IMR-90 (cell line): ENCODE results near the gene KLK5. TPM values are rescaled to one million over a fixed set of nuclear protein-coding genes. Genes with fewer than 3 reads are reported as not detected.

ENCODE experiments used
- ATAC-seq: fragments of 200-7000 bp; cut with Tn5 transposase; 2 replicates; pipeline ENCODE4 v1.9.1; 2020; ENCODE audit warnings: low read depth, mild to moderate bottlenecking, moderate library complexity
- BruUV-seq: library from RNA; stranded (reverse); fragments of 400-500 nt; replicated peaks from 2 replicates; lab custom pipeline; 2021; lab: Mats Ljungman, UMichigan
- CTCF ChIA-PET: fragments of 300-600 bp; formaldehyde crosslinking; extraction: SDS; loops from one replicate; lab custom pipeline; 2021; ENCODE audit warnings: antibody characterized with exemption; lab: Yijun Ruan, JAX
- POLR2A ChIA-PET: fragments of 300-600 bp; sonication (Branson Sonifier 250); formaldehyde crosslinking; loops from one replicate; lab custom pipeline; 2022; ENCODE audit warnings: antibody characterized with exemption; ENCODE audit not compliant: unreplicated experiment; lab: Charles Lee
- DNase-seq: peaks from one replicate; pipeline ENCODE4 v3.0.0; 2013
- H2AFZ ChIP-seq: replicated peaks from 2 replicates; pipeline ENCODE3; 2013; ENCODE audit warnings: low read length, mild to moderate bottlenecking; ENCODE audit not compliant: poor library complexity
- H2AK5ac ChIP-seq: 2 replicates; pipeline ENCODE4 v1.6.1; 2013; ENCODE audit warnings: low read depth, low read length, inconsistent platforms
- H2AK9ac ChIP-seq: replicated peaks from 2 replicates; pipeline ENCODE3; 2013; ENCODE audit warnings: mild to moderate bottlenecking, low read depth, low read length, moderate library complexity; ENCODE audit not compliant: poor library complexity
- H2BK120ac ChIP-seq: 2 replicates; pipeline ENCODE4 v1.6.1; 2013; ENCODE audit warnings: low read depth, low read length, inconsistent platforms
- H2BK15ac ChIP-seq: 3 replicates; pipeline ENCODE4 v1.6.1; 2013; ENCODE audit warnings: low read depth, low read length, inconsistent platforms
- H2BK20ac ChIP-seq: 2 replicates; pipeline ENCODE4 v1.6.1; 2013; ENCODE audit warnings: low read depth, mild to moderate bottlenecking, inconsistent platforms, low read length, moderate library complexity
- H2BK5ac ChIP-seq: 2 replicates; pipeline ENCODE4 v1.6.1; 2013; ENCODE audit warnings: mild to moderate bottlenecking, low read depth, low read length, inconsistent platforms; ENCODE audit not compliant: poor library complexity, severe bottlenecking
- H3K14ac ChIP-seq: replicated peaks from 2 replicates; pipeline ENCODE4 v1.6.1; 2013; ENCODE audit warnings: low read depth, low read length, inconsistent platforms
- H3K18ac ChIP-seq: 2 replicates; pipeline ENCODE4 v1.6.1; 2013; ENCODE audit warnings: low read depth, low read length, control low read depth
- H3K23ac ChIP-seq: 2 replicates; pipeline ENCODE4 v1.6.1; 2013; ENCODE audit warnings: low read depth, low read length, inconsistent platforms
- H3K27ac ChIP-seq: 2 replicates; pipeline ENCODE4 v1.5.1; 2013; ENCODE audit warnings: mild to moderate bottlenecking, control low read depth, low read length; ENCODE audit not compliant: insufficient read depth
- H3K27me3 ChIP-seq: 2 replicates; pipeline ENCODE4 v1.6.1; 2013; ENCODE audit warnings: low read length; ENCODE audit not compliant: control insufficient read depth, insufficient read depth
- H3K36me3 ChIP-seq: 2 replicates; pipeline ENCODE4 v1.6.1; 2013; ENCODE audit warnings: low read length, mixed read lengths; ENCODE audit not compliant: control insufficient read depth, insufficient read depth
- H3K4ac ChIP-seq: 2 replicates; pipeline ENCODE4 v1.6.1; 2013; ENCODE audit warnings: low read depth, low read length, inconsistent platforms
- H3K4me1 ChIP-seq: 2 replicates; pipeline ENCODE4 v1.6.1; 2013; ENCODE audit warnings: low read length, mixed read lengths; ENCODE audit not compliant: control insufficient read depth, insufficient read depth
- H3K4me2 ChIP-seq: 2 replicates; pipeline ENCODE4 v1.6.1; 2013; ENCODE audit warnings: low read depth, mild to moderate bottlenecking, control low read depth, low read length, moderate library complexity
- H3K4me3 ChIP-seq: 2 replicates; pipeline ENCODE4 v1.5.1; 2013; ENCODE audit warnings: low read depth, mild to moderate bottlenecking, control low read depth, low read length, moderate library complexity; ENCODE audit not compliant: insufficient read depth
- H3K56ac ChIP-seq: 2 replicates; pipeline ENCODE4 v1.6.1; 2013; ENCODE audit warnings: low read length, inconsistent platforms; ENCODE audit not compliant: insufficient read depth; ENCODE audit errors: extremely low read depth
- H3K79me1 ChIP-seq, 2 experiments: 2 replicates each; pipeline ENCODE4 v1.6.1; 2013; ENCODE audit warnings: low read length in 2 of 2, inconsistent platforms in 1 of 2, low read depth in 1 of 2
- H3K9ac ChIP-seq: 2 replicates; pipeline ENCODE4 v1.6.1; 2013; ENCODE audit warnings: low read depth, low read length, control low read depth
- H3K9me1 ChIP-seq: 2 replicates; pipeline ENCODE4 v1.6.1; 2013; ENCODE audit warnings: low read length, inconsistent platforms; ENCODE audit not compliant: insufficient read depth
- H3K9me3 ChIP-seq: 2 replicates; pipeline ENCODE4 v1.6.1; 2013; ENCODE audit warnings: low read length; ENCODE audit not compliant: control insufficient read depth, insufficient read depth
- H4K20me1 ChIP-seq: 2 replicates; pipeline ENCODE4 v1.6.1; 2013; ENCODE audit warnings: low read length, inconsistent platforms; ENCODE audit not compliant: insufficient read depth
- H4K5ac ChIP-seq: 2 replicates; pipeline ENCODE4 v1.6.1; 2013; ENCODE audit warnings: mild to moderate bottlenecking, low read depth, low read length, control low read depth
- H4K8ac ChIP-seq, 2 experiments: 2 replicates each; pipeline ENCODE4 v1.6.1; 2013; ENCODE audit warnings: low read depth in 2 of 2, low read length in 2 of 2, control low read depth in 1 of 2, inconsistent platforms in 1 of 2
- H4K91ac ChIP-seq: 2 replicates; pipeline ENCODE4 v1.6.1; 2013; ENCODE audit warnings: low read depth, low read length, inconsistent platforms; ENCODE audit not compliant: insufficient read depth
- CEBPB ChIP-seq: IDR thresholded peaks from 2 replicates; pipeline ENCODE4 v1.6.1; 2012; ENCODE audit warnings: low read depth, low read length, improper control_type of control experiment
- CHD1 ChIP-seq: IDR thresholded peaks from 2 replicates; pipeline ENCODE4 v1.6.1; 2012; ENCODE audit warnings: low read depth, low read length, improper control_type of control experiment
- MAFK ChIP-seq: IDR thresholded peaks from 2 replicates; pipeline ENCODE4 v1.6.1; 2012; ENCODE audit warnings: low read depth, low read length, improper control_type of control experiment
- MAZ ChIP-seq: IDR thresholded peaks from 2 replicates; pipeline ENCODE4 v1.6.1; 2012; ENCODE audit warnings: low read depth, mild to moderate bottlenecking, low read length, improper control_type of control experiment, moderate library complexity, borderline replicate concordance
- POLR2A ChIP-seq: IDR thresholded peaks from 2 replicates; pipeline ENCODE4 v1.6.1; 2012; ENCODE audit warnings: mild to moderate bottlenecking, low read depth, low read length
- RAD21 ChIP-seq: IDR thresholded peaks from 2 replicates; pipeline ENCODE4 v1.6.1; 2012; ENCODE audit warnings: low read length, improper control_type of control experiment
- RCOR1 ChIP-seq: IDR thresholded peaks from 2 replicates; pipeline ENCODE4 v1.6.1; 2012; ENCODE audit warnings: mild to moderate bottlenecking, low read length, improper control_type of control experiment; ENCODE audit not compliant: insufficient replicate concordance
- RFX5 ChIP-seq: IDR thresholded peaks from 2 replicates; pipeline ENCODE4 v1.8.0; 2012; ENCODE audit warnings: low read depth, mild to moderate bottlenecking, low read length, moderate library complexity
- SMC3 ChIP-seq: fragments of 150-350 bp; IDR thresholded peaks from 2 replicates; pipeline ENCODE4 v1.6.1; 2016; ENCODE audit warnings: low read depth, mild to moderate bottlenecking, antibody characterized with exemption, low read length, moderate library complexity
- WGBS, 2 experiments: methylation state at CpG; one replicate each; pipeline versions ENCODE4 v1.1.5 to v1.1.7; 2013; ENCODE audit warnings: missing lambda C conversion rate in 2 of 2; ENCODE audit not compliant: insufficient read length in 1 of 2; ENCODE audit errors: extremely low coverage in 2 of 2; 5-methylcytosine and 5-hydroxymethylcytosine counted together
- dilution Hi-C: fragments of 300-500 bp; cut with HindIII; formaldehyde crosslinking; loops from one replicate; pipeline ENCODE4 v1.14.3; 2018; ENCODE audit warnings: low sequenced_read_pairs; ENCODE audit not compliant: unreplicated experiment
- in situ Hi-C: fragments of 300-500 bp; cut with MboI; formaldehyde crosslinking; loops from 3 replicates; pipeline ENCODE4 v1.14.3; 2019; ENCODE audit warnings: low sequenced_read_pairs, inconsistent platforms, mixed read lengths
- intact Hi-C: fragments of 100-400 bp; cut with micrococcal nuclease; formaldehyde crosslinking; loops from 2 replicates; pipeline ENCODE4 v1.10.0; 2022
- polyA plus RNA-seq, 3 experiments: library from polyadenylated mRNA; depleted of rRNA; stranded (reverse); fragments of >200 nt; gene quantifications; 2 replicates each; pipeline ENCODE4 v1.2.3, GENCODE V29; 2012; ENCODE audit warnings: low replicate concordance in 1 of 3
- total RNA-seq: library from RNA; depleted of rRNA; stranded (reverse); fragments of >200 nt; gene quantifications from 2 replicates; pipeline ENCODE4 v1.2.3, GENCODE V29; 2012

KLK5 gene
- total and polyA plus RNA-seq, 2 of the 4 experiments (the other 2 are of a cell fraction): not detected

DNA sequence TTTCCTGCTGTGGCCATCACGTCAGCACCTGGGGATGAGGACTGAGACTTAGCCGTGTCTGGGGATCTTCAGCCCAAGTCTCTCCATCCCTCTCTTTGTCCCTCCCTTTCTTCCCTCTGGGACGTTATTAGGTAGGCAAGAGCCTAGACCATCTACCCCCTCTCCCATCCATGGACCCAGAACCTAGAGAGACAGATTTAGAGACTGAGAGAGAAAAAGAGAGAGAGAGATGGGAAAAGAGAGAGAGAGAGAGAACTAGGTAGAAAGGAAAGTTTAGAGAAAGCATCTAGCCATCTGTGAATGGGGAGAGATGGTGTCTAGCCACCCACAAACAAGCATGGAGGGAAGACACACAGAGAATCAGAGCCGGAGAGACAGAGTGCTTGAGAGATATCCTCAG is 42.1 kb downstream of the KLK5 start:
- no peak for TF ChIP-seq SMC3
- TF ChIP-seq CEBPB: no peak
- TF ChIP-seq MAFK: no peak
- no peak for TF ChIP-seq RCOR1
- TF ChIP-seq RAD21: no peak
- no peak for TF ChIP-seq POLR2A
- no peak for TF ChIP-seq MAZ
- TF ChIP-seq CHD1: no peak
- TF ChIP-seq RFX5: no peak
- no peak overlapping the region for H2BK5ac ChIP-seq
- ChIA-PET CTCF (interaction anchor here (1.2 kb wide), 1 partner anchor 11 kb away, joined by 3 read pairs; no protein-coding TSS in a partner anchor), POLR2A (no interaction called here)
- no peak overlapping the region for H3K27ac ChIP-seq
- no CpG with 5 or more reads among the region's 4 CpGs for WGBS, 2 experiments
- H3K56ac ChIP-seq: no peak overlapping the region
- no peaks in the 10 kb centered on the region for H4K20me1 ChIP-seq
- in situ Hi-C loops (no loop called here), intact Hi-C loops (no loop called here), dilution Hi-C loops (no loop called here)
- no peak overlapping the region for H3K4me3 ChIP-seq
- H2BK15ac ChIP-seq: no peak overlapping the region
- no peak overlapping the region for H4K5ac ChIP-seq
- no peaks in the 10 kb centered on the region for H3K79me1 ChIP-seq
- H3K4me1 ChIP-seq: no peaks in the 10 kb centered on the region
- no peak overlapping the region for H4K91ac ChIP-seq
- no peaks in the 10 kb centered on the region for H3K36me3 ChIP-seq
- no peak overlapping the region for H3K9ac ChIP-seq
- no peak overlapping the region for H2BK20ac ChIP-seq
- H2BK120ac ChIP-seq: no peak overlapping the region
- ATAC-seq (no peak), DNase-seq (no peak)
- H3K9me1 ChIP-seq: no peaks in the 10 kb centered on the region
- no peaks in the 10 kb centered on the region for H3K9me3 ChIP-seq
- no peak overlapping the region for H3K4ac ChIP-seq
- H2AK9ac ChIP-seq: no peak overlapping the region
- no peak overlapping the region for H3K4me2 ChIP-seq
- no peak overlapping the region for H3K18ac ChIP-seq
- H2AK5ac ChIP-seq: no peak overlapping the region
- no peak overlapping the region for H3K14ac ChIP-seq
- H3K27me3 ChIP-seq: peaks cover 11% of the 10 kb centered on the region
- no peak overlapping the region for H2AFZ ChIP-seq
- no TSS peak for BruUV-seq
- H4K8ac ChIP-seq: no peak overlapping the region
- no peak overlapping the region for H3K23ac ChIP-seq
